Panc1 (cell line): ENCODE data around the gene SBF2. TPM values are rescaled to one million over a fixed set of nuclear protein-coding genes. Genes with fewer than 3 reads are reported as not detected.
A peak's percentile ranks its signal among the peaks of the same experiment; 100 is the strongest.

Experiments
- ATAC-seq: fragments of 200-7000 bp; cut with Tn5 transposase; 2 replicates; pipeline ENCODE4 v1.9.1; 2020; ENCODE audit warnings: mild to moderate bottlenecking, moderate library complexity
- BruUV-seq: library from RNA; stranded (reverse); fragments of 400-500 nt; replicated peaks from 2 replicates; lab custom pipeline; 2021; lab: Mats Ljungman, UMichigan
- CTCF ChIA-PET: fragments of 300-600 bp; sonication (Branson Sonifier 250); formaldehyde crosslinking; loops from one replicate; lab custom pipeline; 2022; ENCODE audit warnings: antibody characterized with exemption; lab: Charles Lee
- POLR2A ChIA-PET: fragments of 300-600 bp; sonication (Branson Sonifier 250); formaldehyde crosslinking; loops from one replicate; lab custom pipeline; 2022; ENCODE audit warnings: antibody characterized with exemption; lab: Charles Lee
- DNase-seq: peaks from one replicate; pipeline ENCODE4 v3.0.0-alpha.2; 2010; ENCODE audit warnings: low read depth, low spot score
- H3K27ac ChIP-seq: 2 replicates; pipeline ENCODE4 v1.5.1; 2011; ENCODE audit warnings: mild to moderate bottlenecking, low read length, inconsistent platforms
- H3K27me3 ChIP-seq: fragments of 200-500 bp; sonication (Bioruptor generic); 2 replicates; pipeline ENCODE4 v1.6.0; 2014; ENCODE audit warnings: low read length, inconsistent platforms; ENCODE audit not compliant: control insufficient read depth, insufficient read depth
- H3K36me3 ChIP-seq: fragments of 200-500 bp; sonication (Bioruptor generic); 2 replicates; pipeline ENCODE4 v1.5.1; 2014; ENCODE audit warnings: inconsistent platforms, mild to moderate bottlenecking, low read length, moderate library complexity; ENCODE audit not compliant: control insufficient read depth, insufficient read depth
- H3K4me1 ChIP-seq: 2 replicates; pipeline ENCODE4 v1.5.1; 2011; ENCODE audit warnings: inconsistent platforms, mild to moderate bottlenecking, low read length, moderate library complexity; ENCODE audit not compliant: control insufficient read depth, insufficient read depth
- H3K4me3 ChIP-seq, 2 experiments: 2 replicates each; pipeline ENCODE4 v1.5.1; 2011 to 2012; ENCODE audit warnings: low read depth in 2 of 2, low read length in 2 of 2, mild to moderate bottlenecking in 2 of 2, inconsistent platforms in 1 of 2, moderate library complexity in 1 of 2
- H3K9me3 ChIP-seq: fragments of 200-500 bp; sonication (Bioruptor generic); 2 replicates; pipeline ENCODE4 v1.5.1; 2014; ENCODE audit warnings: low read depth, mild to moderate bottlenecking, inconsistent platforms, low read length, moderate library complexity; ENCODE audit not compliant: control insufficient read depth, insufficient read depth
- CTCF ChIP-seq: fragments of 450-650 bp; IDR thresholded peaks from 2 replicates; pipeline ENCODE4 v1.5.1; 2017; ENCODE audit warnings: mild to moderate bottlenecking
- POLR2AphosphoS5 ChIP-seq: IDR thresholded peaks from 2 replicates; pipeline ENCODE4 v1.6.1; 2012; ENCODE audit warnings: mild to moderate bottlenecking, low read depth, low read length, moderate library complexity
- REST ChIP-seq, 2 experiments: IDR thresholded peaks; 2 replicates each; pipeline ENCODE4 v1.6.1; 2011 to 2012; ENCODE audit warnings: low read depth in 2 of 2, control low read depth in 1 of 2, low read length in 1 of 2, mild to moderate bottlenecking in 1 of 2, moderate library complexity in 1 of 2; ENCODE audit not compliant: insufficient read depth in 1 of 2
- SIN3A ChIP-seq: IDR thresholded peaks from 2 replicates; pipeline ENCODE4 v1.6.1; 2012; ENCODE audit warnings: low read depth, mild to moderate bottlenecking, low read length, moderate library complexity, borderline replicate concordance; ENCODE audit not compliant: insufficient read depth
- TCF7L2 ChIP-seq: IDR thresholded peaks from 2 replicates; pipeline ENCODE4 v1.6.1; 2011; ENCODE audit warnings: mild to moderate bottlenecking, low read depth, low read length, inconsistent platforms
- in situ Hi-C: cut with HindIII; loops from 2 replicates; pipeline ENCODE4 v1.10.0; 2016; ENCODE audit warnings: low sequenced_read_pairs, low pct_unique_long_range_greater_than_20kb
- intact Hi-C: fragments of 100-400 bp; cut with micrococcal nuclease; formaldehyde crosslinking; loops from one replicate; pipeline ENCODE4 v1.10.0; 2022; ENCODE audit not compliant: unreplicated experiment
- total RNA-seq: library from RNA; stranded (reverse); gene quantifications from one replicate; pipeline ENCODE4 v1.2.1, GENCODE V29; 2021; ENCODE audit not compliant: unreplicated experiment

The SBF2 gene
- total RNA-seq, 1 experiment from 2014 or later, result 65.0 TPM

GRCh38 chr11:9916480-9916879 is 377.5 kb downstream of the SBF2 start:
- intact Hi-C loops, result no loop called here
- no peak overlapping the region for H3K4me3 ChIP-seq
- ATAC-seq (no peak), DNase-seq (no peak)
- H3K9me3 ChIP-seq, result peaks cover 3% of the 10 kb centered on the region; the same call in 1 of the 2 replicates
- no peak for TF ChIP-seq TCF7L2
- TF ChIP-seq CTCF, result no peak
- TF ChIP-seq POLR2AphosphoS5, result no peak
- TF ChIP-seq REST (IDR thresholded peaks at IDR 0.05; ENCODE audit: insufficient read depth in 1 of 2, low read depth in 2 of 2, low read length in 1 of 2), result no peak
- CTCF ChIA-PET, result interaction anchor here (0.6 kb wide), 1 partner anchor 135 kb away, joined by 3 read pairs; no protein-coding TSS in a partner anchor
- no peaks in the 10 kb centered on the region for H3K36me3 ChIP-seq
- H3K27ac ChIP-seq, result peak overlapping the region; percentile 40; the same call in 1 of the 2 replicates
- no peaks in the 10 kb centered on the region for H3K27me3 ChIP-seq
- POLR2A ChIA-PET, result no interaction called here
- in situ Hi-C loops, result no loop called here
- no peaks in the 10 kb centered on the region for H3K4me1 ChIP-seq
- BruUV-seq, result no TSS peak

GRCh38 chr11:9914064-9914463 is 380.0 kb downstream of the SBF2 start:
- ATAC-seq (no peak), DNase-seq (no peak)
- Histone ChIP-seq H3K9me3 (peaks cover 10% of the 10 kb centered on the region), H3K27ac (peak overlapping the region; percentile 75), H3K27me3 (no peaks in the 10 kb centered on the region), H3K4me3 (no peak overlapping the region), H3K36me3 (no peaks in the 10 kb centered on the region), H3K4me1 (no peaks in the 10 kb centered on the region)
- ChIA-PET CTCF (interaction anchor here (0.6 kb wide), 1 partner anchor 272 kb away, joined by 4 read pairs; no protein-coding TSS in a partner anchor), POLR2A (no interaction called here)
- intact Hi-C loops (no loop called here), in situ Hi-C loops (no loop called here)
- TF ChIP-seq REST (IDR thresholded peaks at IDR 0.05; ENCODE audit: insufficient read depth in 1 of 2, low read depth in 2 of 2, low read length in 1 of 2) (no peak), POLR2AphosphoS5 (no peak), SIN3A (no peak), CTCF (no peak)
- no TSS peak for BruUV-seq
